Measurements from ENCODE around the gene KCNIP3.

DNA sequence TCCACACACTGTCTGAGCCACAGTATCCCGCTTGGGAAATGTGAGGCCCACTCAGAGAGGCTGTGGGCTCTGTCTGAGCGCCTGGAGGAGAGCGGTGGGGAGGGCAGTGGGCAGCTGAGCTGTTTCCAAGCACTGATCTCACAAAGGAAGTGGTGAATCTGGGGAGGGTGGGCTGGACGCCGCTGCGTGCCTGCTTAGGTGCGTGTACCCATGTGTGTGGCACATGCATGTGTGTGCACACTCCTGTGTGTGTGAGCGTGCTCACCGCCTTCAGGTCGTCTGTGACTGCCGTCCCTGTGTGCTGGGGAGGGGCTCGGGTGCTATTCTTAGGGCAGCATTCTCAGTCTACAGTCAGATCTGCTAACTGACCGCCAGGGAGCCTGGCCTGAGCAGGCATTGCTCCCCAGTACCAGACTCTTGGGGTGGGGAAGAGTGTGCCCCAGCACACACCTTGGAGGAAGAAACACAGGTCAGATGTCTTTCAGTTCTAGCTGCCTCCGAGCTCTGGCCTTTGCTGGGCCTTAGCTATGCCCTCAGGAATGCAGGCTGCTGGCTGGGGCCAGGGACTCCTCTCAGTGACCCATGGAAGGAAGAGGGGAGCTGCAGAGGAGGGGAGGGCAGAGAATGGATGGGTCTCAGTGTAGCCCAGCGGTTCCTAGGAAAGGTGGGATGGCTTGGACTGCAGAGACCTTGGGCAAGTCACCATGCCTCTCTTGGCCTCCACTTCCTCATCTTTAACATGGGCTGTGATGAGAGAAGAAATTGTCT is 31.4 kb downstream of the KCNIP3 start:
- no peak for TF ChIP-seq POLR2A (IDR thresholded peaks at IDR 0.05)
- TF ChIP-seq, protein P1, sequence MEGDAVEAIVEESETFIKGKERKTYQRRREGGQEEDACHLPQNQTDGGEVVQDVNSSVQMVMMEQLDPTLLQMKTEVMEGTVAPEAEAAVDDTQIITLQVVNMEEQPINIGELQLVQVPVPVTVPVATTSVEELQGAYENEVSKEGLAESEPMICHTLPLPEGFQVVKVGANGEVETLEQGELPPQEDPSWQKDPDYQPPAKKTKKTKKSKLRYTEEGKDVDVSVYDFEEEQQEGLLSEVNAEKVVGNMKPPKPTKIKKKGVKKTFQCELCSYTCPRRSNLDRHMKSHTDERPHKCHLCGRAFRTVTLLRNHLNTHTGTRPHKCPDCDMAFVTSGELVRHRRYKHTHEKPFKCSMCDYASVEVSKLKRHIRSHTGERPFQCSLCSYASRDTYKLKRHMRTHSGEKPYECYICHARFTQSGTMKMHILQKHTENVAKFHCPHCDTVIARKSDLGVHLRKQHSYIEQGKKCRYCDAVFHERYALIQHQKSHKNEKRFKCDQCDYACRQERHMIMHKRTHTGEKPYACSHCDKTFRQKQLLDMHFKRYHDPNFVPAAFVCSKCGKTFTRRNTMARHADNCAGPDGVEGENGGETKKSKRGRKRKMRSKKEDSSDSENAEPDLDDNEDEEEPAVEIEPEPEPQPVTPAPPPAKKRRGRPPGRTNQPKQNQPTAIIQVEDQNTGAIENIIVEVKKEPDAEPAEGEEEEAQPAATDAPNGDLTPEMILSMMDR (IDR thresholded peaks at IDR 0.05): no peak

Measured in vagina (tissue), 2 donors.